Loucy (cell line): ENCODE measurements around the gene LRRTM4.

Experiments
- H2AFZ ChIP-seq: fragments of 200-600 bp; sonication (generic); 2 replicates; pipeline ENCODE4 v1.6.0; 2016; ENCODE audit warnings: antibody characterized with exemption, mild to moderate bottlenecking, low read length, moderate library complexity
- H3F3A ChIP-seq: fragments of 200-600 bp; 2 replicates; pipeline ENCODE4 v1.6.0; 2016; ENCODE audit warnings: antibody characterized with exemption, low read depth, mild to moderate bottlenecking
- H3K27me3 ChIP-seq: fragments of 200-600 bp; sonication (generic); 2 replicates; pipeline ENCODE4 v1.6.1; 2014; ENCODE audit warnings: low read length, mild to moderate bottlenecking; ENCODE audit not compliant: insufficient read depth, poor library complexity, severe bottlenecking
- H3K36me3 ChIP-seq: fragments of 200-600 bp; sonication (generic); 2 replicates; pipeline ENCODE4 v1.6.1; 2016; ENCODE audit warnings: low read length; ENCODE audit not compliant: insufficient read depth
- H3K4me1 ChIP-seq: fragments of 200-600 bp; sonication (generic); 2 replicates; pipeline ENCODE4 v1.5.1; 2014; ENCODE audit warnings: low read length, mild to moderate bottlenecking; ENCODE audit not compliant: insufficient read depth, poor library complexity, severe bottlenecking
- H3K4me2 ChIP-seq: fragments of 200-600 bp; sonication (generic); 2 replicates; pipeline ENCODE4 v1.6.0; 2014; ENCODE audit warnings: antibody characterized with exemption, low read length, low read depth, mild to moderate bottlenecking; ENCODE audit not compliant: poor library complexity, severe bottlenecking
- H3K4me3 ChIP-seq: fragments of 200-600 bp; sonication (generic); 2 replicates; pipeline ENCODE4 v1.5.1; 2014; ENCODE audit warnings: low read length, mild to moderate bottlenecking, mixed read lengths; ENCODE audit not compliant: poor library complexity, severe bottlenecking
- H3K79me2 ChIP-seq: fragments of 200-600 bp; sonication (generic); 2 replicates; pipeline ENCODE4 v1.6.1; 2014; ENCODE audit warnings: low read length; ENCODE audit not compliant: insufficient read depth
- H3K9ac ChIP-seq: fragments of 200-600 bp; sonication (generic); 2 replicates; pipeline ENCODE4 v1.6.0; 2014; ENCODE audit warnings: mild to moderate bottlenecking, low read depth, low read length, moderate library complexity; ENCODE audit not compliant: poor library complexity, severe bottlenecking
- H3K9me2 ChIP-seq: fragments of 200-600 bp; sonication (generic); replicated peaks from 2 replicates; pipeline ENCODE4 v1.6.1; 2016; ENCODE audit warnings: low read depth, low read length, mixed read lengths
- H3K9me3 ChIP-seq: fragments of 200-600 bp; sonication (generic); 2 replicates; pipeline ENCODE4 v1.6.1; 2014; ENCODE audit warnings: mild to moderate bottlenecking, antibody characterized with exemption, low read length, low read depth; ENCODE audit not compliant: insufficient read depth
- H4K20me1 ChIP-seq: fragments of 200-600 bp; sonication (generic); 2 replicates; pipeline ENCODE4 v1.6.0; 2014; ENCODE audit warnings: antibody characterized with exemption, low read length, mild to moderate bottlenecking; ENCODE audit not compliant: insufficient read depth, poor library complexity, severe bottlenecking
- CTCF ChIP-seq: fragments of 200-600 bp; sonication (generic); conservative IDR thresholded peaks from 2 replicates; pipeline ENCODE4 v1.5.1; 2014; ENCODE audit warnings: mild to moderate bottlenecking, antibody characterized with exemption, low read length
- EZH2phosphoT487 ChIP-seq: fragments of 200-600 bp; IDR thresholded peaks from 2 replicates; pipeline ENCODE4 v1.6.1; 2018; ENCODE audit warnings: antibody characterized with exemption, mild to moderate bottlenecking, moderate library complexity, borderline replicate concordance

The LRRTM4 gene

GRCh38 chr2:77521931-77522470 lies at the start of gene LRRTM4:
LRRTM4 (minus strand) TSS chr2:77522376.
- H3K9me2 ChIP-seq, result no peaks in the 10 kb centered on the region
- H2AFZ ChIP-seq, result no peak within 1 kb of the TSS
- no peaks in the 10 kb centered on the region for H3F3A ChIP-seq
- no peak within 1 kb of the TSS for H3K9ac ChIP-seq
- no peaks in the 10 kb centered on the region for H3K79me2 ChIP-seq
- H3K4me1 ChIP-seq, result no peaks in the 10 kb centered on the region
- H3K27me3 ChIP-seq, result no peaks in the 10 kb centered on the region
- no peaks in the 10 kb centered on the region for H3K36me3 ChIP-seq
- no peak within 1 kb of the TSS for H3K4me3 ChIP-seq
- H4K20me1 ChIP-seq, result no peaks in the 10 kb centered on the region
- TF ChIP-seq EZH2phosphoT487 (no peak), CTCF (no peak)
- no peaks in the 10 kb centered on the region for H3K9me3 ChIP-seq
- H3K4me2 ChIP-seq, result no peak within 1 kb of the TSS

- Histone ChIP-seq H3K4me1 (no peaks in the 10 kb centered on the region), H3K79me2 (no peaks in the 10 kb centered on the region), H3K27me3 (no peaks in the 10 kb centered on the region), H3K4me3 (no peak overlapping the region), H3K36me3 (no peaks in the 10 kb centered on the region), H3K9ac (no peak overlapping the region), H3F3A (no peaks in the 10 kb centered on the region), H3K9me3 (no peaks in the 10 kb centered on the region), H4K20me1 (no peaks in the 10 kb centered on the region), H3K9me2 (no peaks in the 10 kb centered on the region), H2AFZ (no peak overlapping the region), H3K4me2 (no peak overlapping the region)
- TF ChIP-seq EZH2phosphoT487 (no peak), CTCF (no peak)
These were observed 49.4 kb upstream of the LRRTM4 start for GRCh38 chr2:77571545-77571944.

- H4K20me1 ChIP-seq, result no peaks in the 10 kb centered on the region
These were observed 45.5 kb upstream of the LRRTM4 start for GRCh38 chr2:77567723-77568122.

More at GRCh38 chr2:77567723-77568122, 45.5 kb upstream of the LRRTM4 start:
- H2AFZ ChIP-seq, result no peak overlapping the region
- no peaks in the 10 kb centered on the region for H3F3A ChIP-seq
- H3K4me3 ChIP-seq, result no peak overlapping the region
- TF ChIP-seq EZH2phosphoT487, result no peak
- TF ChIP-seq CTCF, result no peak
- no peak overlapping the region for H3K9ac ChIP-seq
- no peaks in the 10 kb centered on the region for H3K79me2 ChIP-seq
- no peaks in the 10 kb centered on the region for H3K9me3 ChIP-seq
- H3K36me3 ChIP-seq, result no peaks in the 10 kb centered on the region
- no peaks in the 10 kb centered on the region for H3K9me2 ChIP-seq
- no peak overlapping the region for H3K4me2 ChIP-seq
- no peaks in the 10 kb centered on the region for H3K4me1 ChIP-seq
- no peaks in the 10 kb centered on the region for H3K27me3 ChIP-seq
